K562 (cell line): ENCODE results near the gene ADGRD1. TPM values are rescaled to one million over a fixed set of nuclear protein-coding genes. Genes with fewer than 3 reads are reported as not detected.

Source experiments
- ARID2 ChIP-seq: fragments of 450-650 bp; IDR thresholded peaks from 2 replicates; pipeline ENCODE4 v1.6.1; 2017; ENCODE audit warnings: antibody characterized with exemption, mild to moderate bottlenecking
- CEBPG ChIP-seq, 3 experiments: fragments of 200-800 bp in 1 of 3; sonication (Bioruptor generic) in 1 of 3; sonication (generic) in 1 of 3; formaldehyde crosslinking in 1 of 3; IDR thresholded peaks in 2 of 3; conservative IDR thresholded peaks in 1 of 3; 2 replicates each; pipeline versions ENCODE4 v1.6.1 to v1.8.0; 2016 to 2022; ENCODE audit warnings: missing compliant biosample characterization in 2 of 3, missing genetic modification characterization in 2 of 3, mild to moderate bottlenecking in 1 of 3, missing genetic modification reagents in 1 of 3
- CTBP1 ChIP-seq: fragments of 450-650 bp; IDR thresholded peaks from 2 replicates; pipeline ENCODE4 v1.6.1; 2016; ENCODE audit warnings: borderline replicate concordance
- EWSR1 ChIP-seq: fragments of 450-650 bp; IDR thresholded peaks from 2 replicates; pipeline ENCODE4 v1.6.1; 2018; ENCODE audit warnings: borderline replicate concordance, mild to moderate bottlenecking, low read depth, moderate library complexity; ENCODE audit not compliant: partially characterized antibody
- FOXK2 ChIP-seq, 2 experiments: fragments of 450-650 bp; IDR thresholded peaks in 1 of 2; conservative IDR thresholded peaks in 1 of 2; 2 replicates each; pipeline ENCODE4 v1.6.1; 2016; ENCODE audit warnings: low read depth in 2 of 2, mild to moderate bottlenecking in 1 of 2
- FOXP1 ChIP-seq: sonication (generic); formaldehyde crosslinking; IDR thresholded peaks from 2 replicates; pipeline ENCODE4 v1.8.0; 2022; ENCODE audit warnings: mild to moderate bottlenecking, missing genetic modification reagents
- GTF2E2 ChIP-seq: fragments of 200-800 bp; sonication (Bioruptor generic); IDR thresholded peaks from 2 replicates; pipeline ENCODE4 v1.6.1; 2016; ENCODE audit warnings: missing genetic modification characterization, missing compliant biosample characterization
- HDAC3 ChIP-seq: fragments of 450-650 bp; IDR thresholded peaks from 2 replicates; pipeline ENCODE4 v1.6.1; 2018; ENCODE audit warnings: borderline replicate concordance, mild to moderate bottlenecking, moderate library complexity; ENCODE audit not compliant: partially characterized antibody
- HMG20A ChIP-seq: fragments of 450-650 bp; formaldehyde crosslinking; conservative IDR thresholded peaks from 2 replicates; pipeline ENCODE4 v1.4.0; 2020; ENCODE audit warnings: mild to moderate bottlenecking, mixed read lengths
- IFI16 ChIP-seq: fragments of 250-450 bp; sonication (Bioruptor Pico); IDR thresholded peaks from 2 replicates; pipeline ENCODE4 v2.1.2; 2022; ENCODE audit warnings: mild to moderate bottlenecking, inconsistent platforms
- JUNB ChIP-seq: fragments of 450-650 bp; formaldehyde crosslinking; conservative IDR thresholded peaks from 2 replicates; pipeline ENCODE4 v1.4.0; 2020; ENCODE audit warnings: mild to moderate bottlenecking
- MCM7 ChIP-seq, 2 experiments: fragments of 450-650 bp; IDR thresholded peaks; 2 replicates each; pipeline ENCODE4 v1.6.1; 2016 to 2018
- MXI1 ChIP-seq: IDR thresholded peaks from 2 replicates; pipeline ENCODE4 v1.6.1; 2011; ENCODE audit warnings: low read depth, mild to moderate bottlenecking, improper control_type of control experiment, low read length
- RCOR1 ChIP-seq, 2 experiments: IDR thresholded peaks; 2 replicates each; pipeline ENCODE4 v1.6.1; 2012; ENCODE audit warnings: low read depth in 2 of 2, low read length in 2 of 2, borderline replicate concordance in 1 of 2, improper control_type of control experiment in 1 of 2
- RFX7 ChIP-seq: fragments of 250-450 bp; sonication (Bioruptor Pico); IDR thresholded peaks from 2 replicates; pipeline ENCODE4 v1.5.1; 2021; ENCODE audit warnings: mild to moderate bottlenecking
- RUNX1 ChIP-seq: sonication (generic); IDR thresholded peaks from 2 replicates; pipeline ENCODE4 v1.6.1; 2016; ENCODE audit warnings: antibody characterized with exemption, low read depth
- SIN3B ChIP-seq: fragments of 450-650 bp; IDR thresholded peaks from 2 replicates; pipeline ENCODE4 v1.6.1; 2017; ENCODE audit warnings: low read depth, mild to moderate bottlenecking, moderate library complexity
- SMAD3 ChIP-seq: fragments of 450-650 bp; formaldehyde crosslinking; conservative IDR thresholded peaks from 2 replicates; pipeline ENCODE4 v1.4.0; 2020; ENCODE audit warnings: mild to moderate bottlenecking
- TCFL5 ChIP-seq: fragments of 250-450 bp; sonication (Bioruptor Pico); conservative IDR thresholded peaks from 2 replicates; pipeline ENCODE4 v1.6.1; 2021; ENCODE audit warnings: mild to moderate bottlenecking, moderate library complexity, matching md5 sums
- THRAP3 ChIP-seq: fragments of 450-650 bp; IDR thresholded peaks from 2 replicates; pipeline ENCODE4 v1.6.1; 2016; ENCODE audit warnings: mild to moderate bottlenecking, inconsistent platforms, borderline replicate concordance
- ZNF12 ChIP-seq: sonication (generic); formaldehyde crosslinking; IDR thresholded peaks from 2 replicates; pipeline ENCODE4 v1.4.0; 2020; ENCODE audit warnings: mild to moderate bottlenecking, missing genetic modification reagents
- ZNF124 ChIP-seq: sonication (generic); formaldehyde crosslinking; IDR thresholded peaks from 2 replicates; pipeline ENCODE4 v1.8.1; 2022; ENCODE audit warnings: missing genetic modification reagents
- ZNF232 ChIP-seq: sonication (generic); formaldehyde crosslinking; IDR thresholded peaks from 2 replicates; pipeline ENCODE4 v1.8.0; 2022; ENCODE audit warnings: mild to moderate bottlenecking, missing genetic modification reagents
- ZNF282 ChIP-seq: sonication (generic); formaldehyde crosslinking; IDR thresholded peaks from 2 replicates; pipeline ENCODE4 v1.8.1; 2023; ENCODE audit warnings: missing genetic modification reagents
- ZNF324 ChIP-seq: fragments of 250-450 bp; sonication (Bioruptor Pico); IDR thresholded peaks from 2 replicates; pipeline ENCODE4 v1.4.0; 2020; ENCODE audit warnings: mild to moderate bottlenecking
- ZNF436 ChIP-seq: fragments of 250-450, 450-650 bp; sonication (Bioruptor Pico); formaldehyde crosslinking; IDR thresholded peaks from 2 replicates; pipeline ENCODE4 v1.7.0; 2020; ENCODE audit warnings: mild to moderate bottlenecking
- ZNF507 ChIP-seq: conservative IDR thresholded peaks from 2 replicates; pipeline ENCODE4 v1.6.1; 2017; ENCODE audit warnings: missing genetic modification characterization, missing compliant biosample characterization
- ZNF583 ChIP-seq: fragments of 250-450 bp; sonication (Bioruptor Pico); IDR thresholded peaks from 2 replicates; pipeline ENCODE4 v1.4.0; 2020
- polyA plus RNA-seq, 8 experiments: library from polyadenylated mRNA; depleted of rRNA in 4 of 8; stranded (reverse) in 5 of 8; unstranded in 3 of 8; fragments of >200 nt; fragmentation: Nextera tagmentation in 2 of 8; fragmentation: Illumina TruSeq in 1 of 8; extraction: Ambion mirVana in 2 of 8; extraction: Trizol in 1 of 8; gene quantifications; 2 replicates each; pipeline versions ENCODE4 v1.2.1 to v1.2.3, GENCODE V29; 2011 to 2014; ENCODE audit warnings: inconsistent platforms in 1 of 8, missing spikeins in 1 of 8
- total RNA-seq, 7 experiments: library from RNA; depleted of rRNA in 6 of 7; stranded (reverse); fragments of >200 nt in 6 of 7; fragmentation: Illumina TruSeq in 2 of 7; extraction: Trizol in 2 of 7; gene quantifications; 2 replicates each; pipeline versions ENCODE4 v1.2.1 to v1.2.3, GENCODE V29; 2011 to 2021; ENCODE audit warnings: low replicate concordance in 1 of 7
- TF ChIP-seq, protein P1 (sequence below): sonication (generic); formaldehyde crosslinking; IDR thresholded peaks from 2 replicates; pipeline ENCODE4 v1.8.0; 2022; ENCODE audit warnings: missing genetic modification reagents, mild to moderate bottlenecking, borderline replicate concordance
- TF ChIP-seq, protein P2 (sequence below): sonication (generic); formaldehyde crosslinking; IDR thresholded peaks from 2 replicates; pipeline ENCODE4 v1.9.0; 2022; ENCODE audit warnings: mild to moderate bottlenecking, missing genetic modification reagents

ADGRD1 gene
- total and polyA plus RNA-seq, 9 of the 15 experiments (the other 6 are each of a cell fraction or from before 2014, with no cell fraction given), result 1.7 to 11.7 (median 3.3) TPM

DNA sequence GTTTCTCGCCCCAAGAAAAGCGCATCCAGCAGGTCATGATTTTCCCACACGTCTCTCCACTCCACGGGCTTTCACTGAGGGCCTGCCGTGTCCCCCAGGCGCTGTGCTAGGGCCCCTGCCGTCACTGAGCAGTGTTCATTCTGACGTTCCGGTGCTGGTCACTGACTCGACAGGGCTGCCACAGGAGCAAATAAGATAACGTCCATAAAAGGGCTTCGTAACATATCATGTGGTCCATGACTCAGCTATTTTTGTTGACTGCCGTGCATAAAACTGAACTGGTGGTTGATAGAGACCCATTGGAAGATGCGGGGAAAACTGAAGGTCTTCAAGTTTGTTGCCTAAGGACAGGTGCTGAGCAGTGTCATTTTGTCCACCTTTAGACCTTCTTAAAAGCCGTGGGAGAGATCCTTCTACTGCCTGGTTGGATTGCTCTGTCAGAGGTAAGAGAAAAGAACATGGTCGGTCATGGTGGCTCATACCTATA lies 46.3 kb downstream of the ADGRD1 start (continued):
- TF ChIP-seq, protein P1, sequence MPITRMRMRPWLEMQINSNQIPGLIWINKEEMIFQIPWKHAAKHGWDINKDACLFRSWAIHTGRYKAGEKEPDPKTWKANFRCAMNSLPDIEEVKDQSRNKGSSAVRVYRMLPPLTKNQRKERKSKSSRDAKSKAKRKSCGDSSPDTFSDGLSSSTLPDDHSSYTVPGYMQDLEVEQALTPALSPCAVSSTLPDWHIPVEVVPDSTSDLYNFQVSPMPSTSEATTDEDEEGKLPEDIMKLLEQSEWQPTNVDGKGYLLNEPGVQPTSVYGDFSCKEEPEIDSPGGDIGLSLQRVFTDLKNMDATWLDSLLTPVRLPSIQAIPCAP, result no peak
- TF ChIP-seq, protein P2, sequence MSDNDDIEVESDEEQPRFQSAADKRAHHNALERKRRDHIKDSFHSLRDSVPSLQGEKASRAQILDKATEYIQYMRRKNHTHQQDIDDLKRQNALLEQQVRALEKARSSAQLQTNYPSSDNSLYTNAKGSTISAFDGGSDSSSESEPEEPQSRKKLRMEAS, result peak; percentile 60; the same call in 1 of the 2 replicates
- TF ChIP-seq ZNF124 (CRISPR knock-in tag), result no peak
- peak; percentile 91; the same call in 1 of the 2 replicates for TF ChIP-seq ZNF583 (CRISPR knock-in tag)
- no peak for TF ChIP-seq MCM7 (IDR thresholded peaks at IDR 0.05)
- TF ChIP-seq JUNB (CRISPR knock-in tag), result no peak
- TF ChIP-seq HMG20A (CRISPR knock-in tag), result no peak
- no peak for TF ChIP-seq SIN3B
- TF ChIP-seq GTF2E2 (tag), result no peak
- TF ChIP-seq ZNF232 (CRISPR knock-in tag), result no peak
- TF ChIP-seq ZNF324, result 0 out of 2 replicates have a peak, but pooled peaks have one; percentile 11
- 0 out of 2 replicates have a peak, but pooled peaks have one; percentile 27 for TF ChIP-seq ZNF12 (CRISPR knock-in tag)
- TF ChIP-seq RCOR1 (IDR thresholded peaks at IDR 0.05; ENCODE audit: borderline replicate concordance in 1 of 2, low read depth in 2 of 2, low read length in 2 of 2), result peak in 1 of 2 experiments; percentile 69; a peak in 2 of 4 replicates
- TF ChIP-seq MXI1, result no peak
- 0 out of 2 replicates have a peak, but pooled peaks have one; percentile 9 for TF ChIP-seq TCFL5 (CRISPR knock-in tag)
- no peak for TF ChIP-seq ZNF436
- no peak for TF ChIP-seq FOXK2 (conservative IDR thresholded peaks at IDR 0.05 in 1 of 2, IDR thresholded peaks at IDR 0.05 in 1 of 2; ENCODE audit: low read depth in 2 of 2)
- peak; percentile 47 for TF ChIP-seq HDAC3
- TF ChIP-seq IFI16 (CRISPR knock-in tag), result no peak
- TF ChIP-seq EWSR1, result no peak
- TF ChIP-seq FOXP1 (CRISPR knock-in tag), result no peak
- no peak for TF ChIP-seq THRAP3
- no peak for TF ChIP-seq ZNF282
- no peak for TF ChIP-seq ARID2
- no peak for TF ChIP-seq ZNF507 (tag)
- TF ChIP-seq SMAD3 (CRISPR knock-in tag), result peak; percentile 49; the same call in 1 of the 2 replicates
- no peak for TF ChIP-seq CEBPG (CRISPR knock-in tag; IDR thresholded peaks at IDR 0.05)
- no peak for TF ChIP-seq CEBPG (tag; conservative IDR thresholded peaks at IDR 0.05 in 1 of 2, IDR thresholded peaks at IDR 0.05 in 1 of 2)
- no peak for TF ChIP-seq RFX7 (CRISPR knock-in tag)
- TF ChIP-seq CTBP1, result peak; percentile 56; the same call in 1 of the 2 replicates
- TF ChIP-seq RUNX1, result no peak
